PC-3 (cell line): Measurements from ENCODE around the gene MLF2.

Experiments
- CTCF ChIP-seq: fragments of 300-600 bp; sonication (generic); conservative IDR thresholded peaks from 2 replicates; pipeline ENCODE4 v1.5.1; 2017; ENCODE audit warnings: antibody characterized with exemption, low read depth, mild to moderate bottlenecking, low read length
- EZH2 ChIP-seq: fragments of 300-600 bp; sonication (generic); IDR thresholded peaks from one replicate; pipeline ENCODE4 v1.6.1; 2017; ENCODE audit warnings: antibody characterized with exemption, mild to moderate bottlenecking, low read length; ENCODE audit not compliant: unreplicated experiment

DNA sequence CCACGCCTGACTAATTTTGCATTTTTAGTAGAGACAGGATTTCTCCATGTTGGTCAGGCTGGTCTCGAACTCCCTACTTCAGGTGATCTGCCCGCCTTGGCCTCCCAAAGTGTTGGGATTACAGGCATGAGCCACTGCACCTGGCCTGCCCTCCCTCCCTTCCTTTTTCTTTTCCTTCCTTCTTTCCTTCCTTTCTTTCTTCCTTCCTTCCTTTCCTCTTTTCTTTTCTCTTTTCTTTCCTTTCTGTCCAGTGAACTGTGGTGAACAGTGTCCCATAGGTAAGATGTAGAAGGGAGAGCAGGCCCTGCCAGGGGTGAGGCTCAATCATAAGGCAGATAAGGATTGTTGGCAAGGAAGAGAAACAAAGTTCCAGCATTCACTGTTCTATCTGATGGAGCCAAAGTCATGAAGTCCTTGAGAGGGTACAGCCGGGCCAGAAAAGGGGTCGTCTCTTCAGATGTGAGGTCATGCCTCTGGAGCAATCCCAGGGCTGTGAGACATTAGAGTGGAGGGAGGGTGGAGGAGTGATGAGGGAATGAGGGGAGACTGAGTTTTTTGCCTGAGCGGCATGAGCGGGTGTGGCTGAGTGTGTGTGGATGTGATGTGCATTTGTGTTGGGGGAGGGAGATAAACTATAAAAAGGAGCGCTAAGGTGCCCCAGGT, 4.2 kb upstream of the MLF2 start:
- no peak for TF ChIP-seq CTCF
- TF ChIP-seq EZH2, result no peak
